GOT3 (cell line): Measurements from ENCODE around the gene ADGRG1.

Source experiments
- DNase-seq: peaks from one replicate; lab custom pipeline; 2025; ENCODE audit warnings: mixed read lengths; lab: John Stamatoyannopoulos, UW

The ADGRG1 gene

DNA sequence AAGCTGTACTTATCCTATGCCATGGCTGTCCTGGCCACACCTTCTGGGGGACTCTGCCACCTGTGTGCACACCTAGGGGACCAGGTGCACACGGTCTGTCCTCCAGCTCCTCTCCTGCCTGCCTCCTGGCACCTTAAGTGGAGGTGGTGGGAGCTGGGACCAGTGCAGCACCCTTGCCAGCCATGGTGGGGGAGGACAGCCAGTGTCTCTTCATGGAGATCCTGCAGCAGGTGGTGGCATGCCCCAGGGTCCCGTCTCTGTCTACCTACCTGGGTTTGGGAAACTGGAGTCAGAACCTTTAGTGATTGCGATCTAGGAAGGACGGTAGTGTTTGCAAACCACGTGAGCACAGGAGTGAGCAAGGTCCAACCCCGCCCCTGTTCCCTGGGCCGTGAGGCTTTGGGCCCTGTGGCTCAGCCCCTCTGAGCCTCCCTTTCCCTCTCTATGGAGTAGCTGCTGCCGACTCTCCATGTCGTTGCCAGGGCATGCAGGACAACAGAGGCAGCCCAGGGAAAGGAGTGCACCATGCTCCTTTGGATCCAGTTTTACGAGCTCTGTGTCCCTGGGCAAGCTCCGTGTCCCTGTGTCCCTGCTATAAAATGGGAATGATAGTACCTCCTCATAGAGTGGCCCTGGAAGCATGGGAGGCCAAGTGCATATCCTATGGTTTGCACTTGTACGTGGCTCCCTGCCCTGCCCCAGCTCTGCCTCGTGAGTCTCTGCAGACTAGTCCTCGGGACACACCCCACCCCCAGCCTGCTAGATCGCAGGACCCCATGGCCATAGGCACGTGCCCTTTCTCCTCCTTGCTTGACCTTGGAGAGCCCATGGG is 7.1 kb downstream of the ADGRG1 start:
- DNase-seq = no peak

DNA sequence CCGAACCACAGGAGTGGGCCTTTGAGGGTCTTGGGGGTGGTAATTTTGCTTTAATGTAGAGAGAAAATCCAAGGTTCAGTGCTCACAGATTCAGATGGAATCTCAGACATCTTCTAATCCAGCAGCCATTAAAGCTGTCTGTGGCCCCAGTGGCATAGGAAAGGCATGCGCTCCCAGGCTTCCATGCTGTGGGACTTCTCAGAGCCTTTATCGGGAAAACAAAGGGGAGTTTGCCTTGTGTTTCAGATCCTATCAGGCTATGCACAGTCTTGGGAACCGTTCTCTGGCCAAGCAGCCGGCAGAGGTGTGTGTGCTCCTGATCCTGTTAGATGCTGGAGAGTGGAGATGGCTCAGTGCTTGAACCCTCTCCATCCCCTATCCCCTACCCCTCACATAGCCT is 7.8 kb downstream of the ADGRG1 start:
- DNase-seq = no peak

GRCh38 chr16:57637020-57637419 is 8.6 kb downstream of the ADGRG1 start:
- DNase-seq = no peak

DNA sequence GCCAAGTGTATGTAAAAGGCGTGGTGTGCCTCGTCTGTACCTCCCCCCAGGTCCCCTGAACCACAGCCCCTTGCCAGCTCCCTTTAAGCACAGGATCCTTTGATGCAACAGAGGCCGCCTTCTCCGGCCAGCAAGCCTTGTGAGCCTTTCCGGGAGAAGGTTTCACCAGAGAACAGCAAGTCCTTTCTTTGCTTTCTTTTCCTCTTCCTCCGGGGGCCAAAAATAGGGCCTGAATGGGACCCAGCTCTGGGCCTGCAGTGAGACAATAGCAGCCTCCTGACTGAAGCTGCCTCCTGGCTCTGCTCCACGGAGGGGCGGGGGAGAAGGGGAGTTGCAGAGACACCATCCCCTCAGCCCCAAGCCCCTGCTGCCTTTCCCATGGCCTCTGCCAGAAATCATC is 9.0 kb downstream of the ADGRG1 start:
- DNase-seq = no peak

DNA sequence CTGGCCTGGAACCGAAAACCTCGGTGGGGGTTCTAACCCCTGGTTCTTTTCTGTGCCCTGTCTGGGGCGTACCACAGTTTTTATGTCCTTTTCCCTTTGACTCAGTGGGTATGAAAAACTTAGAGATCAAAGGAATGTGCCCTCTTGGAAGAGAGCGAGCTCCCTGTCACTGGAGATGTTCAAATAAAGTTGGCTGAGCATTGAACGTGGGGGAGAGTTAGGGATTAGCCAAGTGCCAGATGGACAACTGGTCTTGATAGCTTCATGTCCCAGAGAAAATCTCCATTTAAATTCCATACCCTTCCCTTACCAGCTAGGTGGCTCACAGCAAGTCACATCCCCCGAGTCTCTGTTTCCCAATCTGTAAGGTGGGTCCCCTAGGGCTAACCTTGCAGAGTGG is 9.5 kb downstream of the ADGRG1 start:
- DNase-seq = no peak

DNA sequence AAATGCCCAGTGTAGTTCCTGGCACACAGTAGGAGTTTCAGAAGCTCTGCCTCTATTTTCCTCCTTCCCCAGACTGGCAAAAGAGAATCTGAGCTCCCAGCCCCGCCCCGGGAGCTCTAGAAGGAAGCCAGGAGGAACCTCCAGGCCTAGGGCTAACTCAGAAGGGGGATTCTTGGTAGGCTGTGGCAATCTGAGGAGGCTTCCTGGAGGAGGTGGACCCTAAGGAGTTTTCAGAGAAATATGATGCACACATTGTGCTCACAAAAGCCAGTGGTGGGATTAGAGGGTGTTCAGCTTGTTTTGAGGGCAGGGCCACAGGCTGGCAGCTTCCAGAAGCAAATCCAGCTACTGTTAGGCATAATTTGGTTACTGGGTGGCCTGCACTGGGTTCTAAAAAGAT is 10.0 kb downstream of the ADGRG1 start:
- no peak for DNase-seq

DNA sequence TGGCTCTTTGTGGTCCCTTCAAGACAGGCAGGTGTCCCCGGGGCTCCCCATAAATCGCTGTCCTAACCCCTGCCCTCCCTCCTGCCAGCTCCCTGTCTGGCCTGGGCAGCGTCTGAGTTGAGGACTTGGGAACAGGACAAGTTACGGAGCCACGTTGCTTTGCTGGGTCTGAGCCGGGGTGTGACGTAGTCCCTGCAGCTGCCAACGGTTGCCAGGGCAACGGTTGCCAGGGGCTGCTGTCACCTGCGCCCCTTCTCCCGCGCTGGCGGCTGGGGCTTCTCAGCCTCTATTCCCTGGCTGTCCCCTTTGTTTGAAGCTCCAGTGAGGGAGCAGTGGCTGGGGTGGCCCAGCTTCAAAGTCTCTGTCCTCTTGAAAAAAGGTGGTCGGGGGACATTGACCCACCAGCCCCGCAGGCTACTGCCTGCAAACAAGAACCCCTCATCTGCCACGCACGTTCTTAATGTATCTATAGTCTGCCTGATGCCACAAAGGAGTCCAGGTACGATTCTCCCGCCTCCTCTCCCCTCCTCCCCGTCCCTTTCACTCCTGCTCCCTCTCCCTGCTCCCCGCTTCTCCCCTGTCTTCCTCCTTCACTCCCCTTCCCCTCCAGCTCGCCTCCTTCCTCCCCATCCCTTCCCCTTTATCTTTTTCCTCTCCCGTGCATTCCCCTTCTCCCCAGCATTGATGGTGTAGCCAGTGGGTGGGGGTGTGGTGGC is 10.9 kb downstream of the ADGRG1 start:
- DNase-seq = no peak

DNA sequence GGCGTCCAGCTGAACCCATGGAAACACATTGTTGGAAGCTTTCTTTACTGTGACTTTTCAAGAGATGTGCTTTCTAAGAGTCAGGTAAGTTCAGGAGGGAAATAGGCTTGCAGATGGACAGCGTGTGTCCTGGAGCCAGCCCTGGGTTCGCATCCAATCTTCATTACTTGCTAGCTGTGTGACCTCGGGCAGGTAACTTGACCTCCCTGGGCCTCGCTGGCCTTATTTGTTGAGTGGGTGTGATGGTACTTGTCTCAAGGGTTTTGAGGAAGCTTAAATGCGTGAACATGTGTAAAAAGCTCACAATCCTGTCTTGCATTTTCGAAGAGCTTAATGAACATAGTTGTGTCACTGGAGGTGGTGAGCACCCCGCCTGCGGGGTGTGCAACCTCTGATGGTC is 11.8 kb downstream of the ADGRG1 start:
- no peak for DNase-seq

DNA sequence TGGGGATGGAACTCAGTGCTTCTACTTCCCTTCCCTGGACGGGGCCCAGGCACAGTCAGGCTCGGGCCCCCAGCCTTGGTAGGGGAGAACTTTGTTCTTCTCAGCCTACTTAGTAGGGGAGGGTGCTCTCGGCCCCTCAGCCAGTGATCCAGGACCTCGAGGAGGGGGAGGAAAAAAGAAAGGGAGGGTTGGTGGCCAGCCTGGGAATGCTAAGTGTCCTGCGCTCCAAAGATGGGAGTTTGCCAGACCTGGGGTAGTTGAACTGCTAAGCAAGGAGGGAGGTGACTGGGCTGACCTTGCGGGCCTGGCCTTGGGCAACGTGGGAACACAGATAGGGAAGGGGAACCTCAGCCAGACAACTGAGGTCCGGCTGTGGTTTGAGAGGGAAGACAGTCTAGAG is 12.2 kb downstream of the ADGRG1 start:
- DNase-seq = no peak

GRCh38 chr16:57642160-57643135 is 14.0 kb downstream of the ADGRG1 start:
- no peak for DNase-seq

- DNase-seq = no peak
Measured at GRCh38 chr16:57643147-57643874, 14.9 kb downstream of the ADGRG1 start.

DNA sequence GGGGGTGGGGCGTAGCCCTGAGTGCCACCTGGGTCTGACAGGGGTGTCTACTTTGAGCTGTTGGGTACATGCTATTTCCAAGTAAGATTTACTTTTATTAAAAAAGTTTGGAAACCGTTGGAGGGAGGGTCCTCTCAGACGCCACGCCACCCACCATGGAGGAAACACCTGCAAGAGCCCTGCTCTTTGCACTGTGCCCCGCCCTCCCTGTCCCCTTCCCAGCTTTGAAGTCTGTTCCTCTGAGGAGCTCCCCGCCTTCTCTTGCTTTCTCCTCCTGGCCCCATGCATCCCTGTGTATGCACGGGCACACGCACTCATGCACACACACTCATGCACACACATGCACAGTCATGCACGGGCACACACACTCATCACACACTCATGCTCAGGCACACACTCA is 15.5 kb downstream of the ADGRG1 start:
- DNase-seq = no peak

GRCh38 chr16:57644383-57645014 is 16.1 kb downstream of the ADGRG1 start:
- DNase-seq = no peak

DNA sequence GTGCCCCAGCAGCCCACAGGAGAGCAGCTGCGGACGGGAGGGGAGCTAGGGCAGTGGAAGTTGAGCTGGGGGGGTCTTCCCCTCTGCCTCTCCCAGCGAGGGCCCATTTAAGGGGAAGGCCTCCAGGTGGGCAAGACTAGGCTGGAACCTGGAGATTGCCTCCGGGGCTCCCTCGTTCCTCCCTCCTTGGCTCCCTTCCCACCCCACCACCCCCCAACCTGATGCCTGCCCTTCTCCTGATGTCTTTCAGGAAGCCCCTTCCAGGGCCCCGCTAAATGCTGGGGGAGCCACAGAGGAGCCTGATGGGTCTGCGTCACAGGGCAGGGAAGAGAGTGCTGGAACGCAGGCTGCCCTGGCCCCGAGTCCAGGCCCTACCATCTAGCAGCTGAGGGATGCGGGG is 16.7 kb downstream of the ADGRG1 start:
- no peak for DNase-seq

- no peak for DNase-seq
Measured at GRCh38 chr16:57645691-57646387, 17.4 kb downstream of the ADGRG1 start.

GRCh38 chr16:57646388-57647039 is 18.1 kb downstream of the ADGRG1 start:
- no peak for DNase-seq

DNA sequence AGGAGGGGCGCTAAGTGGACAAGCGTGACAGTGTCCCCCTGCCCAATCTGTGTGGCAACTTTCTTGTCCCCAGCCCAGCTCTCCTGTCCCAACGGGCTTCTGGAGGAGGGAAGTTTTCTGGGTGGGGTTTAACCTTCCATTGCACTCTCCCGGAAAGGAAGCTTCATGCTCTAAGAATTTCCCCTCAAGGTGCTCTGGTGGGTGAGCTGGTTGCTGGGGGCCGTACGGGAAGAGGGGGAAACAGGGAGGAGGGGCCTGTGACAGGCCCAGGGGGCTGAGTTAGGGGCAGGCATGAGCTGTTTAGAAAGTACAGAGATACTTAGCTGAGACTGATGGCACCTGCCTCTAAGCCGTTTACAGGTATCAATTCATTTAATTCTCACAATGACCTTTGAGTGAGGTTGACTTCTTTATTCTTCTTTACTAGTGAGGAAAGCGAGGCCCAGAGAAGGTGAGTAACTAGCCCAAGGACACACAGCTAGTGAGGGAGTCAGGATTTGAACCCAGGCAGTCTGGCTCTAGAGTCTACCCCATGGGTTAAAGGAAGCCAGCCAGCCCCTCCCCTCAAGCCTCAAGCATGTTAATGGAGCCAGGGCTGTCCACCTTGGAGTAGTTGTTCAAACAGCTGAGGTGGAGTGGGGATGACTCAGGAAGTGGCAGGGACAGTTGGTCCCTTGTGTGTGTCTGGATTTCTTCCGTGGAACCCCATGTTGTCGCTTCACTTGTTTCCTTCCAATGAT is 18.9 kb downstream of the ADGRG1 start:
- no peak for DNase-seq

DNA sequence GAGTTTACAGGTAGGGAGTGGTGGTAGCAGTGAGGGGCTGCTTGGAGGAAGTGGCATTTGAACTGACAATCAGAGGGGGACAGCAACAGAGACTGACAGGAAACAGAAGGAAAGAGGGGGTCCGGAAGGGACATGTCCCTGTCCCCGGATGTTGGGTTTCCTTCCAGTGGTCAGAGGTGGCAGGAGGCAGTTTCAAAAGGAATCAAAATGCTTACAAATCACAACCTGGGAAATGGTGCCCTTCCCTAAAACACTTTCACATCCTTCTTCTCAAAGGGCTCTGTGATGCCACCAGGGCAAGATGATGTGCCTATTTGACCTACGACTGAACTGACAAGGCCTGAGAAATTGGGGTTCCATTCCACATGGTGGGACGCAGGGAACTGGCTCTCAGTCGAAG is 19.7 kb downstream of the ADGRG1 start:
- no peak for DNase-seq
